OCI-LY7 (cell line): ENCODE results near the gene FHIT.

Experiments used
- CTCF ChIP-seq: fragments of 200-600 bp; sonication (generic); conservative IDR thresholded peaks from 2 replicates; pipeline ENCODE4 v1.5.1; 2014; ENCODE audit warnings: mild to moderate bottlenecking, antibody characterized with exemption, low read length, moderate library complexity, mixed read lengths
- EZH2phosphoT487 ChIP-seq: fragments of 200-600 bp; sonication (generic); IDR thresholded peaks from 2 replicates; pipeline ENCODE4 v1.6.1; 2018; ENCODE audit warnings: low read depth, borderline replicate concordance, mild to moderate bottlenecking, mixed run types, antibody characterized with exemption, low read length, moderate library complexity, mixed read lengths

- TF ChIP-seq CTCF (no peak), EZH2phosphoT487 (no peak)
Observed at GRCh38 chr3:59829527-59829926, 1421.7 kb downstream of the FHIT start.
